ENCODE results near the gene MSS51. TPM values are rescaled to one million over a fixed set of nuclear protein-coding genes. Genes with fewer than 3 reads are reported as not detected.

MSS51 gene
- total RNA-seq, 1 experiment from 2014 or later: 0.71 TPM

GRCh38 chr10:73439605-73440312 lies 6.4 kb upstream of the MSS51 start:
- peaks cover 16% of the 10 kb centered on the region for H3K4me1 ChIP-seq (replicated peaks)
- no peak overlapping the region for H3K27ac ChIP-seq
- no peak overlapping the region for H3K4me3 ChIP-seq
- peaks cover 36% of the 10 kb centered on the region for H3K36me3 ChIP-seq
- no peaks in the 10 kb centered on the region for H3K27me3 ChIP-seq (replicated peaks)
- peak; percentile 38 to 53 for DNase-seq (ENCODE audit: low read depth in 1 of 2, low spot score in 2 of 2)
- H3K9me3 ChIP-seq (replicated peaks): no peaks in the 10 kb centered on the region

- H3K9me3 ChIP-seq (replicated peaks): no peaks in the 10 kb centered on the region
- no peaks in the 10 kb centered on the region for H3K27me3 ChIP-seq (replicated peaks)
- peaks cover 16% of the 10 kb centered on the region for H3K4me1 ChIP-seq (replicated peaks)
- no peak overlapping the region for H3K4me3 ChIP-seq
- H3K36me3 ChIP-seq: peaks cover 33% of the 10 kb centered on the region
- no peak for DNase-seq (ENCODE audit: low read depth in 1 of 2, low spot score in 2 of 2)
- no peak overlapping the region for H3K27ac ChIP-seq
Observed at GRCh38 chr10:73439055-73439454, 5.7 kb upstream of the MSS51 start.

GRCh38 chr10:73432646-73433537 lies 469 bp downstream of the MSS51 start:
- H3K27me3 ChIP-seq (replicated peaks): no peaks in the 10 kb centered on the region
- no peaks in the 10 kb centered on the region for H3K9me3 ChIP-seq (replicated peaks)
- no peaks in the 10 kb centered on the region for H3K4me1 ChIP-seq (replicated peaks)
- H3K4me3 ChIP-seq: no peak overlapping the region
- no peak for DNase-seq (ENCODE audit: low read depth in 1 of 2, low spot score in 2 of 2)
- H3K27ac ChIP-seq: no peak overlapping the region
- H3K36me3 ChIP-seq: peaks cover 17% of the 10 kb centered on the region

- peaks cover 35% of the 10 kb centered on the region for H3K36me3 ChIP-seq
Observed at GRCh38 chr10:73426318-73426717, 7.0 kb downstream of the MSS51 start.

GRCh38 chr10:73424478-73424877 lies 8.9 kb downstream of the MSS51 start:
- no peak for DNase-seq (ENCODE audit: low read depth in 1 of 2, low spot score in 2 of 2)
- Histone ChIP-seq H3K4me3 (no peak overlapping the region), H3K4me1 (replicated peaks) (no peaks in the 10 kb centered on the region), H3K9me3 (replicated peaks) (no peaks in the 10 kb centered on the region), H3K36me3 (peaks cover 35% of the 10 kb centered on the region), H3K27me3 (replicated peaks) (no peaks in the 10 kb centered on the region), H3K27ac (no peak overlapping the region)

More at GRCh38 chr10:73426318-73426717, 7.0 kb downstream of the MSS51 start:
- H3K4me1 ChIP-seq (replicated peaks): no peaks in the 10 kb centered on the region
- no peaks in the 10 kb centered on the region for H3K27me3 ChIP-seq (replicated peaks)
- H3K4me3 ChIP-seq: no peak overlapping the region
- DNase-seq (ENCODE audit: low read depth in 1 of 2, low spot score in 2 of 2): no peak
- no peak overlapping the region for H3K27ac ChIP-seq
- H3K9me3 ChIP-seq (replicated peaks): no peaks in the 10 kb centered on the region

GRCh38 chr10:73423309-73423708 lies 10.1 kb downstream of the MSS51 start:
- Histone ChIP-seq H3K36me3 (peaks cover 35% of the 10 kb centered on the region), H3K4me1 (replicated peaks) (no peaks in the 10 kb centered on the region), H3K9me3 (replicated peaks) (no peaks in the 10 kb centered on the region), H3K4me3 (no peak overlapping the region), H3K27ac (no peak overlapping the region), H3K27me3 (replicated peaks) (no peaks in the 10 kb centered on the region)
- DNase-seq (ENCODE audit: low read depth in 1 of 2, low spot score in 2 of 2): no peak

- Histone ChIP-seq H3K9me3 (replicated peaks) (no peaks in the 10 kb centered on the region), H3K36me3 (peaks cover 6% of the 10 kb centered on the region; the same call in 1 of the 2 replicates), H3K27me3 (replicated peaks) (no peaks in the 10 kb centered on the region), H3K27ac (no peak overlapping the region), H3K4me3 (no peak overlapping the region), H3K4me1 (replicated peaks) (peaks cover 16% of the 10 kb centered on the region)
- DNase-seq (ENCODE audit: low read depth in 1 of 2, low spot score in 2 of 2): no peak
Observed at GRCh38 chr10:73416571-73416970, 16.8 kb downstream of the MSS51 start.

- H3K27me3 ChIP-seq (replicated peaks): no peaks in the 10 kb centered on the region
- no peak for DNase-seq (ENCODE audit: low read depth in 1 of 2, low spot score in 2 of 2)
- H3K36me3 ChIP-seq: peaks cover 11% of the 10 kb centered on the region; the same call in 1 of the 2 replicates
- peak overlapping the region; percentile 91 for H3K4me3 ChIP-seq
- H3K4me1 ChIP-seq (replicated peaks): peaks cover 35% of the 10 kb centered on the region
- no peaks in the 10 kb centered on the region for H3K9me3 ChIP-seq (replicated peaks)
- H3K27ac ChIP-seq: no peak overlapping the region
Observed at GRCh38 chr10:73414230-73414945, 19.0 kb downstream of the MSS51 start.

- H3K27ac ChIP-seq: peak within 1 kb of the TSS; percentile 90
- H3K4me3 ChIP-seq: peak within 1 kb of the TSS; percentile 91
- no peaks in the 10 kb centered on the region for H3K9me3 ChIP-seq (replicated peaks)
- H3K27me3 ChIP-seq (replicated peaks): no peaks in the 10 kb centered on the region
- H3K4me1 ChIP-seq (replicated peaks): peaks cover 42% of the 10 kb centered on the region
- peaks cover 11% of the 10 kb centered on the region for H3K36me3 ChIP-seq
- peak; percentile 89 to 93 for DNase-seq (ENCODE audit: low read depth in 1 of 2, low spot score in 2 of 2)
Observed at GRCh38 chr10:73413528-73414229, 19.7 kb downstream of the MSS51 start, which contains the start of gene ANXA7. TSS of gene ANXA7 (minus strand) at chr10:73414058. CDS start at chr10:73400856, 13,202 bp downstream.

- Histone ChIP-seq H3K4me1 (replicated peaks) (peaks cover 42% of the 10 kb centered on the region), H3K9me3 (replicated peaks) (no peaks in the 10 kb centered on the region), H3K36me3 (peaks cover 11% of the 10 kb centered on the region), H3K4me3 (peak overlapping the region; percentile 91), H3K27ac (peak overlapping the region; percentile 90), H3K27me3 (replicated peaks) (no peaks in the 10 kb centered on the region)
- DNase-seq (ENCODE audit: low read depth in 1 of 2, low spot score in 2 of 2): peak; percentile 51 to 64
Observed at GRCh38 chr10:73413108-73413527, 20.2 kb downstream of the MSS51 start.

GRCh38 chr10:73410897-73411296 lies 22.5 kb downstream of the MSS51 start:
- Histone ChIP-seq H3K27ac (peak overlapping the region; percentile 84), H3K36me3 (peaks cover 26% of the 10 kb centered on the region), H3K4me1 (replicated peaks) (peaks cover 42% of the 10 kb centered on the region), H3K4me3 (no peak overlapping the region), H3K27me3 (replicated peaks) (no peaks in the 10 kb centered on the region), H3K9me3 (replicated peaks) (no peaks in the 10 kb centered on the region)
- no peak for DNase-seq (ENCODE audit: low read depth in 1 of 2, low spot score in 2 of 2)

GRCh38 chr10:73408978-73409521 lies 24.3 kb downstream of the MSS51 start:
- Histone ChIP-seq H3K36me3 (peaks cover 29% of the 10 kb centered on the region), H3K9me3 (replicated peaks) (no peaks in the 10 kb centered on the region), H3K4me1 (replicated peaks) (peaks cover 34% of the 10 kb centered on the region), H3K27me3 (replicated peaks) (no peaks in the 10 kb centered on the region), H3K4me3 (no peak overlapping the region), H3K27ac (no peak overlapping the region; the same call in 1 of the 2 replicates)
- no peak for DNase-seq (ENCODE audit: low read depth in 1 of 2, low spot score in 2 of 2)

GRCh38 chr10:73408061-73408460 lies 25.3 kb downstream of the MSS51 start:
- no peak for DNase-seq (ENCODE audit: low read depth in 1 of 2, low spot score in 2 of 2)
- H3K36me3 ChIP-seq: peaks cover 23% of the 10 kb centered on the region

More at GRCh38 chr10:73408061-73408460, 25.3 kb downstream of the MSS51 start:
- peaks cover 33% of the 10 kb centered on the region for H3K4me1 ChIP-seq (replicated peaks)
- H3K9me3 ChIP-seq (replicated peaks): no peaks in the 10 kb centered on the region
- H3K4me3 ChIP-seq: no peak overlapping the region
- H3K27ac ChIP-seq: no peak overlapping the region
- H3K27me3 ChIP-seq (replicated peaks): no peaks in the 10 kb centered on the region

Measured in SJSA1 (cell line).